ENCODE measurements around the gene GPM6B.

DNA sequence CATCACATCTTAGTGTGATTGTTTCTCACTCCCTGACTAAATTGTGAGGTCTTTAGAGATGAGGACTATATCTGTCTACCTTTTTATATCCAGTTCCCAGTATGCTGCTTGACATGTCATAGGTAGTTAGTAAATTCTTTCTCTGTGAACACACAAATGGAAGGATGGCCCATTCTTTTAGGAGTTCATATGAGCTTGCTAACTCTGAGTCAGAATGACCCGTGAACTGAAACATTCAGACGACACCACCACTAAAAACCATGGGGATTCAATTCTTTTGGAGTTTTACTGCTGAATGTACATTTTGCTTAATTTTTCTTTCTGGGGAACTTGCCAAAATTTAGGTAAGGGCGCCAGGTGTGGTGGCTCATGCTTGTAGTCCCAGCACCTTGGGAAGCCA, 68.4 kb downstream of the GPM6B start:
- TF ChIP-seq POLR2A (IDR thresholded peaks at IDR 0.05; ENCODE audit: low read depth, low read length), result no peak
- no peak for TF ChIP-seq TAF1 (IDR thresholded peaks at IDR 0.05; ENCODE audit: low read depth, low read length)
- no peak for TF ChIP-seq POLR2AphosphoS5 (IDR thresholded peaks at IDR 0.05; ENCODE audit: low read depth, low read length)
- no peak for TF ChIP-seq SPI1 (IDR thresholded peaks at IDR 0.05; ENCODE audit: low read depth, low read length)
- TF ChIP-seq PAX5 (IDR thresholded peaks at IDR 0.05; ENCODE audit: insufficient read depth, low read length, severe bottlenecking), result no peak
